Measurements from ENCODE around the gene SLC25A17.
"Not testable (repeated sequence)": the region's sequence is repeated elsewhere in the genome, so short reads cannot be mapped to it uniquely, and the experiment has no call there.

SLC25A17 gene

GRCh38 chr22:40819599-40820140 lies 524 bp upstream of the SLC25A17 start:
- no peak for DNase-seq (ENCODE audit: low spot score)

- DNase-seq (ENCODE audit: low spot score), result no peak
Measured at GRCh38 chr22:40818192-40818746, 877 bp downstream of the SLC25A17 start.

GRCh38 chr22:40817737-40818136 lies 1.4 kb downstream of the SLC25A17 start:
- DNase-seq (ENCODE audit: low spot score), result no peak

- DNase-seq (ENCODE audit: low spot score), result no peak
Measured at GRCh38 chr22:40813912-40814315, 5.2 kb downstream of the SLC25A17 start.

- peak; percentile 67 for DNase-seq (ENCODE audit: low spot score)
Measured at GRCh38 chr22:40808018-40808841, 10.9 kb downstream of the SLC25A17 start.

GRCh38 chr22:40806711-40807110 lies 12.4 kb downstream of the SLC25A17 start:
- no peak for DNase-seq (ENCODE audit: low spot score)

- no peak for DNase-seq (ENCODE audit: low spot score)
Measured at GRCh38 chr22:40805699-40806203, 13.4 kb downstream of the SLC25A17 start.

GRCh38 chr22:40805239-40805638 lies 13.9 kb downstream of the SLC25A17 start:
- no peak for DNase-seq (ENCODE audit: low spot score)

- no peak for DNase-seq (ENCODE audit: low spot score)
Measured at GRCh38 chr22:40803321-40803720, 15.8 kb downstream of the SLC25A17 start.

- DNase-seq (ENCODE audit: low spot score), result no peak
Measured at GRCh38 chr22:40799008-40799407, 20.1 kb downstream of the SLC25A17 start.

- DNase-seq (ENCODE audit: low spot score), result peak; percentile 46
Measured at GRCh38 chr22:40797427-40797826, 21.7 kb downstream of the SLC25A17 start.

- no peak for DNase-seq (ENCODE audit: low spot score)
Measured at GRCh38 chr22:40792451-40792850, 26.7 kb downstream of the SLC25A17 start.

- no peak for DNase-seq (ENCODE audit: low spot score)
Measured at GRCh38 chr22:40791241-40791640, 27.9 kb downstream of the SLC25A17 start.

GRCh38 chr22:40789131-40789530 lies 30.0 kb downstream of the SLC25A17 start:
- no peak for DNase-seq (ENCODE audit: low spot score)

GRCh38 chr22:40782521-40782920 lies 36.6 kb downstream of the SLC25A17 start:
- DNase-seq (ENCODE audit: low spot score), result no peak

- DNase-seq (ENCODE audit: low spot score), result not testable (repeated sequence)
Measured at GRCh38 chr22:40781749-40782148, 37.4 kb downstream of the SLC25A17 start.

GRCh38 chr22:40769761-40770160 lies 49.4 kb downstream of the SLC25A17 start:
- DNase-seq (ENCODE audit: low spot score), result no peak

- no peak for DNase-seq (ENCODE audit: low spot score)
Measured at GRCh38 chr22:40768206-40768605, 50.9 kb downstream of the SLC25A17 start.

GRCh38 chr22:40766956-40767355 lies 52.2 kb downstream of the SLC25A17 start:
- DNase-seq (ENCODE audit: low spot score), result no peak

- no peak for DNase-seq (ENCODE audit: low spot score)
Measured at GRCh38 chr22:40764763-40765441, 54.2 kb downstream of the SLC25A17 start.

GRCh38 chr22:40759294-40759840 lies 59.8 kb downstream of the SLC25A17 start:
- DNase-seq (ENCODE audit: low spot score), result no peak

- not testable (repeated sequence) for DNase-seq (ENCODE audit: low spot score)
Measured at GRCh38 chr22:40758851-40759250, 60.3 kb downstream of the SLC25A17 start.
